MM.1S (cell line): ENCODE measurements around the gene HYDIN.

Experiments used
- EZH2phosphoT487 ChIP-seq: fragments of 300-600 bp; sonication (generic); IDR thresholded peaks from 2 replicates; pipeline ENCODE4 v1.6.1; 2018; ENCODE audit warnings: antibody characterized with exemption, low read length
- TF ChIP-seq, protein P1 (sequence below): fragments of 300-600 bp; sonication (generic); IDR thresholded peaks from 2 replicates; pipeline ENCODE4 v1.5.1; 2016; ENCODE audit warnings: antibody characterized with exemption, low read length, mixed read lengths

GRCh38 chr16:70766658-70767057, 463.9 kb downstream of the HYDIN start:
- no peak for TF ChIP-seq EZH2phosphoT487
- TF ChIP-seq, protein P1, sequence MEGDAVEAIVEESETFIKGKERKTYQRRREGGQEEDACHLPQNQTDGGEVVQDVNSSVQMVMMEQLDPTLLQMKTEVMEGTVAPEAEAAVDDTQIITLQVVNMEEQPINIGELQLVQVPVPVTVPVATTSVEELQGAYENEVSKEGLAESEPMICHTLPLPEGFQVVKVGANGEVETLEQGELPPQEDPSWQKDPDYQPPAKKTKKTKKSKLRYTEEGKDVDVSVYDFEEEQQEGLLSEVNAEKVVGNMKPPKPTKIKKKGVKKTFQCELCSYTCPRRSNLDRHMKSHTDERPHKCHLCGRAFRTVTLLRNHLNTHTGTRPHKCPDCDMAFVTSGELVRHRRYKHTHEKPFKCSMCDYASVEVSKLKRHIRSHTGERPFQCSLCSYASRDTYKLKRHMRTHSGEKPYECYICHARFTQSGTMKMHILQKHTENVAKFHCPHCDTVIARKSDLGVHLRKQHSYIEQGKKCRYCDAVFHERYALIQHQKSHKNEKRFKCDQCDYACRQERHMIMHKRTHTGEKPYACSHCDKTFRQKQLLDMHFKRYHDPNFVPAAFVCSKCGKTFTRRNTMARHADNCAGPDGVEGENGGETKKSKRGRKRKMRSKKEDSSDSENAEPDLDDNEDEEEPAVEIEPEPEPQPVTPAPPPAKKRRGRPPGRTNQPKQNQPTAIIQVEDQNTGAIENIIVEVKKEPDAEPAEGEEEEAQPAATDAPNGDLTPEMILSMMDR: no peak
